Endothelial cell of umbilical vein (primary cell): ENCODE data around the gene ANKH. TPM values are rescaled to one million over a fixed set of nuclear protein-coding genes. Genes with fewer than 3 reads are reported as not detected.

Experiments used
- BruUV-seq: library from RNA; stranded (reverse); fragments of 400-500 nt; replicated peaks from 2 replicates; lab custom pipeline; 2021; lab: Mats Ljungman, UMichigan
- CTCF ChIA-PET: fragments of 300-600, 350-600 bp; sonication (Branson Sonifier 250); formaldehyde crosslinking; loops from one replicate; lab custom pipeline; 2021; ENCODE audit warnings: antibody characterized with exemption, inconsistent platforms; lab: Charles Lee
- POLR2A ChIA-PET: fragments of 300-600, 350-600 bp; sonication (Branson Sonifier 250); formaldehyde crosslinking; loops from one replicate; lab custom pipeline; 2021; ENCODE audit warnings: antibody characterized with exemption, inconsistent platforms; lab: Charles Lee
- DNase-seq: peaks from one replicate; pipeline ENCODE4 v3.0.0-alpha.2; 2011; ENCODE audit warnings: low read depth, low spot score
- FAIRE-seq: peaks from 2 replicates; lab custom pipeline; 2011; peaks lifted over from hg19 to GRCh38; lab: Jason Lieb, UNC
- H2AFZ ChIP-seq: 2 replicates; pipeline ENCODE4 v1.6.0; 2012; ENCODE audit warnings: low read depth, low read length, control low read depth, inconsistent platforms
- H3K27ac ChIP-seq: 2 replicates; pipeline ENCODE4 v1.5.1; 2011; ENCODE audit warnings: low read depth, mild to moderate bottlenecking, control low read depth, low read length, moderate library complexity; ENCODE audit not compliant: insufficient read depth
- H3K27me3 ChIP-seq, 2 experiments: 2 replicates each; pipeline versions ENCODE4 v1.6.0 to v1.6.1; 2011; ENCODE audit warnings: low read length in 2 of 2, mixed read lengths in 1 of 2; ENCODE audit not compliant: control insufficient read depth in 2 of 2, insufficient read depth in 2 of 2
- H3K36me3 ChIP-seq, 2 experiments: 2 replicates in 1 of 2; 3 replicates in 1 of 2; pipeline ENCODE4 v1.5.1; 2011; ENCODE audit warnings: low read length in 2 of 2, mild to moderate bottlenecking in 1 of 2, moderate library complexity in 1 of 2; ENCODE audit not compliant: control insufficient read depth in 2 of 2, insufficient read depth in 2 of 2; ENCODE audit errors: extremely low read depth in 1 of 2
- H3K4me1 ChIP-seq: 3 replicates; pipeline ENCODE4 v1.5.1; 2011; ENCODE audit warnings: mild to moderate bottlenecking, low read length; ENCODE audit not compliant: control insufficient read depth, insufficient read depth; ENCODE audit errors: extremely low read depth
- H3K4me2 ChIP-seq: 2 replicates; pipeline ENCODE4 v1.6.1; 2011; ENCODE audit warnings: low read length, control low read depth, mixed read lengths; ENCODE audit not compliant: insufficient read depth
- H3K4me3 ChIP-seq, 3 experiments: fragments of 200-600 bp in 1 of 3; sonication (generic), shearing (Covaris generic) in 1 of 3; replicated peaks in 1 of 3; 2 replicates each; pipeline ENCODE4 v1.5.1; 2011 to 2016; ENCODE audit warnings: control low read depth in 3 of 3, low read length in 3 of 3, mild to moderate bottlenecking in 2 of 3, inconsistent platforms in 1 of 3, low read depth in 1 of 3, moderate library complexity in 1 of 3; ENCODE audit not compliant: insufficient read depth in 1 of 3
- H3K79me2 ChIP-seq: 2 replicates; pipeline ENCODE4 v1.6.0; 2012; ENCODE audit warnings: low read length, inconsistent platforms; ENCODE audit not compliant: control insufficient read depth, insufficient read depth
- H3K9ac ChIP-seq: replicated peaks from 2 replicates; pipeline ENCODE3; 2011; ENCODE audit warnings: low read length, control low read depth; ENCODE audit not compliant: insufficient read depth; ENCODE audit errors: extremely low read depth
- H3K9me1 ChIP-seq: replicated peaks from 3 replicates; pipeline ENCODE4 v1.6.0; 2011; ENCODE audit warnings: mild to moderate bottlenecking, low read length; ENCODE audit not compliant: control insufficient read depth, insufficient read depth; ENCODE audit errors: extremely low read depth
- H3K9me3 ChIP-seq: replicated peaks from 2 replicates; pipeline ENCODE4 v1.5.1; 2012; ENCODE audit warnings: low read length, inconsistent platforms; ENCODE audit not compliant: control insufficient read depth, insufficient read depth
- H4K20me1 ChIP-seq: replicated peaks from 2 replicates; pipeline ENCODE3; 2011; ENCODE audit warnings: mild to moderate bottlenecking, low read length; ENCODE audit not compliant: control insufficient read depth, insufficient read depth; ENCODE audit errors: extremely low read depth
- EZH2 ChIP-seq: IDR thresholded peaks from 2 replicates; pipeline ENCODE4 v1.6.1; 2012; ENCODE audit warnings: borderline replicate concordance, low read depth, mild to moderate bottlenecking, moderate library complexity, low read length, inconsistent platforms; ENCODE audit not compliant: severe bottlenecking
- FOS ChIP-seq: IDR thresholded peaks from 2 replicates; pipeline ENCODE4 v1.6.1; 2011; ENCODE audit warnings: mild to moderate bottlenecking, low read length, moderate library complexity, borderline replicate concordance; ENCODE audit not compliant: insufficient read depth
- GATA2 ChIP-seq: IDR thresholded peaks from 2 replicates; pipeline ENCODE4 v1.7.0; 2011; ENCODE audit warnings: low read depth, mild to moderate bottlenecking, moderate library complexity, mixed read lengths, low read length; ENCODE audit not compliant: insufficient read length, insufficient read depth
- JUN ChIP-seq: IDR thresholded peaks from 2 replicates; pipeline ENCODE4 v1.6.1; 2011; ENCODE audit warnings: borderline replicate concordance, low read depth; ENCODE audit not compliant: insufficient read length, insufficient read depth
- MYC ChIP-seq: IDR thresholded peaks from one replicate; pipeline ENCODE4 v1.6.1; 2011; ENCODE audit warnings: mild to moderate bottlenecking, low read depth, low read length
- POLR2A ChIP-seq: IDR thresholded peaks from 2 replicates; pipeline ENCODE4 v1.6.1; 2012; ENCODE audit warnings: low read depth, mild to moderate bottlenecking, control low read depth, low read length
- POLR2AphosphoS5 ChIP-seq: IDR thresholded peaks from 2 replicates; pipeline ENCODE4 v1.6.1; 2012; ENCODE audit warnings: low read depth, mild to moderate bottlenecking, control low read depth, low read length, moderate library complexity; ENCODE audit not compliant: insufficient read depth
- dilution Hi-C: fragments of 300-500 bp; cut with MboI; formaldehyde crosslinking; loops from one replicate; pipeline ENCODE4 v1.15.0; 2019; ENCODE audit warnings: low sequenced_read_pairs; ENCODE audit not compliant: extremely low pct_ligation_motif_present
- intact Hi-C: fragments of 100-400 bp; cut with micrococcal nuclease; formaldehyde crosslinking; loops from one replicate; pipeline ENCODE4 v1.10.0; 2022
- polyA plus RNA-seq, 4 experiments: library from polyadenylated mRNA; depleted of rRNA in 3 of 4; stranded (reverse) in 3 of 4; unstranded in 1 of 4; fragments of >200 nt; gene quantifications; 2 replicates each; pipeline versions ENCODE4 v1.2.1 to v1.2.3, GENCODE V29; 2011 to 2012; ENCODE audit warnings: missing spikeins in 1 of 4
- total RNA-seq: library from RNA; stranded (reverse); gene quantifications from 2 replicates; pipeline ENCODE4 v1.2.3, GENCODE V29; 2021
- TF ChIP-seq, protein P1 (sequence below), 2 donors: IDR thresholded peaks; 1 replicate in 1 of 2; 2 replicates in 1 of 2; pipeline ENCODE4 v1.5.1; 2011; ENCODE audit warnings: low read length in 2 of 2, mild to moderate bottlenecking in 2 of 2, moderate library complexity in 2 of 2, control low read depth in 1 of 2, inconsistent platforms in 1 of 2, low read depth in 1 of 2; ENCODE audit not compliant: insufficient read depth in 1 of 2; ENCODE audit errors: extremely low read depth in 1 of 2
- TF ChIP-seq, protein P2 (sequence below): IDR thresholded peaks from 2 replicates; pipeline ENCODE4 v1.6.1; 2011; ENCODE audit not compliant: insufficient read depth, insufficient read length

The ANKH gene
- total and polyA plus RNA-seq, 2 donors (not counting 3 experiments of a cell fraction or from before 2014, with no cell fraction given) = 12.7 to 31.4 TPM

DNA sequence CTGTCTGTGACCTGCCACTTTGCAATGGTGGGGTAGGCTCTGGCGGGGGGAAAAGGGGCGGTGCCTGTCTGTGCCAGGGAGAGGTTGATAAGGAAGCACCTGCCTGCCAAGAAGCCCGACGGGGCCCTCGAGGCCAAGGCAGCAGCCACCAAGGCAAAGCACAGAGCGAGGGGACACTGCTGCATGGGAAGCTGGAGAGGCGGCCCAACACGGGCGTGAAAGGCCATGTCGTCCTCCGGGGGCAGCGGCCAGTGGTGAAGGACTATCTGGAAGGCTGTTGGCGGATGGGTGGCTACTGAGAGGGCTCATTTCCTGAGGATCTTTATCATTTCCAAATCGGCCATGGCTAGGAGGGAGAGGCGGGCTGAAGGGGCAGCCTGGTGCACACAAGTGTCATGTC lies 140.7 kb downstream of the ANKH start:
- FAIRE-seq (no peak), DNase-seq (no peak)
- Histone ChIP-seq H3K9me1 (no peaks in the 10 kb centered on the region), H4K20me1 (no peaks in the 10 kb centered on the region), H3K9me3 (no peaks in the 10 kb centered on the region), H3K79me2 (no peaks in the 10 kb centered on the region), H3K4me2 (no peak overlapping the region), H3K36me3 (no peaks in the 10 kb centered on the region), H3K4me1 (no peaks in the 10 kb centered on the region), H3K4me3 (no peak overlapping the region), H3K27ac (no peak overlapping the region), H3K9ac (no peak overlapping the region), H3K27me3 (no peaks in the 10 kb centered on the region), H2AFZ (no peak overlapping the region)
- dilution Hi-C loops (loop anchor here (25.0 kb wide), 1 partner anchor 281 kb away; no protein-coding TSS in a partner anchor), intact Hi-C loops (no loop called here)
- CTCF ChIA-PET = interaction anchor here (1.2 to 2.4 kb wide), 5 partner anchors 46 to 274 kb away, joined by 4 to 14 read pairs (median 6); partner anchors contain the start of gene ANKH
- no peak for TF ChIP-seq GATA2
- TF ChIP-seq POLR2A = no peak
- TF ChIP-seq EZH2 = no peak
- TF ChIP-seq MYC = no peak
- TF ChIP-seq, protein P1, sequence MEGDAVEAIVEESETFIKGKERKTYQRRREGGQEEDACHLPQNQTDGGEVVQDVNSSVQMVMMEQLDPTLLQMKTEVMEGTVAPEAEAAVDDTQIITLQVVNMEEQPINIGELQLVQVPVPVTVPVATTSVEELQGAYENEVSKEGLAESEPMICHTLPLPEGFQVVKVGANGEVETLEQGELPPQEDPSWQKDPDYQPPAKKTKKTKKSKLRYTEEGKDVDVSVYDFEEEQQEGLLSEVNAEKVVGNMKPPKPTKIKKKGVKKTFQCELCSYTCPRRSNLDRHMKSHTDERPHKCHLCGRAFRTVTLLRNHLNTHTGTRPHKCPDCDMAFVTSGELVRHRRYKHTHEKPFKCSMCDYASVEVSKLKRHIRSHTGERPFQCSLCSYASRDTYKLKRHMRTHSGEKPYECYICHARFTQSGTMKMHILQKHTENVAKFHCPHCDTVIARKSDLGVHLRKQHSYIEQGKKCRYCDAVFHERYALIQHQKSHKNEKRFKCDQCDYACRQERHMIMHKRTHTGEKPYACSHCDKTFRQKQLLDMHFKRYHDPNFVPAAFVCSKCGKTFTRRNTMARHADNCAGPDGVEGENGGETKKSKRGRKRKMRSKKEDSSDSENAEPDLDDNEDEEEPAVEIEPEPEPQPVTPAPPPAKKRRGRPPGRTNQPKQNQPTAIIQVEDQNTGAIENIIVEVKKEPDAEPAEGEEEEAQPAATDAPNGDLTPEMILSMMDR (IDR thresholded peaks at IDR 0.05; ENCODE audit: extremely low read depth in 1 of 2, insufficient read depth in 1 of 2, low read depth in 1 of 2, low read length in 2 of 2) = no peak
- TF ChIP-seq POLR2AphosphoS5 = no peak
- no peak for TF ChIP-seq JUN
- TF ChIP-seq, protein P2, sequence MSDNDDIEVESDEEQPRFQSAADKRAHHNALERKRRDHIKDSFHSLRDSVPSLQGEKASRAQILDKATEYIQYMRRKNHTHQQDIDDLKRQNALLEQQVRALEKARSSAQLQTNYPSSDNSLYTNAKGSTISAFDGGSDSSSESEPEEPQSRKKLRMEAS = no peak
- no peak for TF ChIP-seq FOS
- POLR2A ChIA-PET = no interaction called here
- BruUV-seq = no TSS peak
